Glomerular visceral epithelial cell (primary cell): ENCODE results near the gene LUC7L.

Experiments
- DNase-seq: peaks from one replicate; pipeline ENCODE4 v3.0.0-alpha.2; 2016; ENCODE audit errors: extremely low spot score

The LUC7L gene

DNA sequence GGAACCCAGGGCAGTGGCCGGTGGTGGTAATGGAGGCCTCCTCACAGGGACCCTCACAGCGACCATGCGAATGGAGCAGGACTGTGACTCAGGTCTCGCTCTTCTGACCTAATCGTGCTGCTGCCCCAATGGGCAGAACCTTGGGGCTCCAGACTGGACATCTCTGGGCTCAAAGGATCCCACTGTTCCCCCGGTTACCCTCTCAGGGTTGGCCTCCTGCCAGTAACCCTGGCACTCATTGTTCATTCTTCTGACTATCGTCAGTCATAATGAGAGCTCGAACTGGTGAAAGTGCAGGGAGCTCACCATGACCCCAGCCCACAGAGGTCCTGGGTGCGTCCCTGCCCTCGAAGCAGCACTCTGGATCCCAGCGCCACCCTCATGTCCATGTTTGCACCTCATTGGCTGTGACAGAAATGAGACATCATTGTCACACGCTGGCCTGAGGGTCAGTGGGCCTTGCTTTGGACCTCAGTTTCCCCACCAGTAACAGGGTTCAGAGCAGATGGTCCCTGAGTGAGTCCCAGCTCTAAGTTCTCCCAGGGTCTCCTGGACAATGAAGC, 86.8 kb downstream of the LUC7L start:
- DNase-seq = no peak

- no peak for DNase-seq
These were observed 88.9 kb downstream of the LUC7L start for GRCh38 chr16:140175-140857.
